Activated gamma-delta T cell treated with anti-CD3 and anti-CD28 coated beads, Interleukin-2, amount 50 U/mL, for 16 hours (primary cell): ENCODE data around the gene ZBTB12.
"Not testable (repeated sequence)": the region's sequence is repeated elsewhere in the genome, so short reads cannot be mapped to it uniquely, and the experiment has no call there.

Experiments used
- DNase-seq: peaks from one replicate; pipeline ENCODE4 v3.0.0-alpha.2; 2020; ENCODE audit warnings: low read depth

Gene ZBTB12, protein sequence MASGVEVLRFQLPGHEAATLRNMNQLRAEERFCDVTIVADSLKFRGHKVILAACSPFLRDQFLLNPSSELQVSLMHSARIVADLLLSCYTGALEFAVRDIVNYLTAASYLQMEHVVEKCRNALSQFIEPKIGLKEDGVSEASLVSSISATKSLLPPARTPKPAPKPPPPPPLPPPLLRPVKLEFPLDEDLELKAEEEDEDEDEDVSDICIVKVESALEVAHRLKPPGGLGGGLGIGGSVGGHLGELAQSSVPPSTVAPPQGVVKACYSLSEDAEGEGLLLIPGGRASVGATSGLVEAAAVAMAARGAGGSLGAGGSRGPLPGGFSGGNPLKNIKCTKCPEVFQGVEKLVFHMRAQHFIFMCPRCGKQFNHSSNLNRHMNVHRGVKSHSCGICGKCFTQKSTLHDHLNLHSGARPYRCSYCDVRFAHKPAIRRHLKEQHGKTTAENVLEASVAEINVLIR

DNA sequence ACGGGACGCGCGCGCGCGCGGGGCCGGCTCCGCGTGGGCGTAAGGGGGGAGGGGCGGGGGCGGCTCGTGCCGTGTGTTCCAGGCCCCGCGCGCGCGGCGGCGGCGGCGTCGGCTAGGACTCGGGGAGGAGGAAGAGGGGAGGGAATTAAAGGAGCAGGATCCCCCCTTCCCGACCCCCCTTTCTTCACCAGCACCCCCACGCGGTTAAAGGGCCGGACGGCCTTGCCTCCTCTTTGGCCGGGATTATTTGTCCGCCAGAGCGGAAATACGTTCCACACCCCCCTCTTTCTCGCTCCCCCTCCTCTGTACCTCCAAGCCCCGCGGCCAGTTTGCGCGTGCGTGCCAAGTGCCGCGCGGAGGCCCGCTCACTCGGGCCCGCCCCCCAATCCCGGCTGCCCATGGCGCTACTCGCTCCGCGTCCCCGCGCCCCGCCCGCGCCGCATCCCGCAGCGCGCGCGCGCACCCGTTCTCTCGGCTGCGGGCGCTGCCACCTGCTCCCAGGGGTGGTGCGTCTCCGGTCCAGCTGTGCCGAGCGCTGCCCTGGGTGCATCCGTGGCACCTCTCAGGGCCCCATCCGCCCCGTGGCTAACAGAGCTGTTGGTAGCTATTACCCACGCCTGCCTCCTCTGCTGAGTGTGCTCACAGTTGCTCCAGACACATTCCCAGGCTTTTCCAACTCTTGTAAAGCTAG lies at the start of gene ZBTB12:
Gene ZBTB12, minus strand, starts transcription at position 134 of the 691 bp plus-strand sequence. CDS start 781 bp downstream, outside the sequence.
- peak; percentile 73 for DNase-seq

DNA sequence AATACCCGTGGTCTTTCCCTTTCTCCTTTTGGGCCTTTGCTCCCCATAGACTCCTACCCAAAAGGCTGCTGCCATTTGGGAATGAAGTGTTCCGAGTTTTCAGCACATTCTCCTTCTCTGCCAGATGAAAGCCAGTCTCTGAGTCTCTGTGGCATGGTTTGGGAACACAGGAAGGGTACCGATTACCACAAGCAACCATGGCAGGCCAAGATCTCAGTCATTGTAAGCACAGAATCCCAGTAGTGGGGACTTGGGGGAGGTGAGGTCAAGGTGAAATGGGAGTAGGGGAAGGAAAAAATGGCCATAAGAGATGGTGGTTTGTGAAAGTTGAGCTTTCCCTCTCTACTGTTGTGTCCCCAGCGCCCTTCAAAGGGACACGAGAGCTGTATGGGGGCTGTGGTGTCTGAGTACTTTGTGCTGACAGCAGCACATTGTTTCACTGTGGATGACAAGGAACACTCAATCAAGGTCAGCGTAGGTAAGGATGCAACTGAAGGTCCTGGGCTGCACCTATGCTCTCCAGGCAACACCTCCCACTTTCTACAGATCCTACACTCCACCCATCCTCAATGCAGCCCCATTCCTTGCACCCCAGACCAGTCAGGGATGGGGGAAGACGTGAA lies 48.2 kb upstream of the ZBTB12 start:
- no peak for DNase-seq

DNA sequence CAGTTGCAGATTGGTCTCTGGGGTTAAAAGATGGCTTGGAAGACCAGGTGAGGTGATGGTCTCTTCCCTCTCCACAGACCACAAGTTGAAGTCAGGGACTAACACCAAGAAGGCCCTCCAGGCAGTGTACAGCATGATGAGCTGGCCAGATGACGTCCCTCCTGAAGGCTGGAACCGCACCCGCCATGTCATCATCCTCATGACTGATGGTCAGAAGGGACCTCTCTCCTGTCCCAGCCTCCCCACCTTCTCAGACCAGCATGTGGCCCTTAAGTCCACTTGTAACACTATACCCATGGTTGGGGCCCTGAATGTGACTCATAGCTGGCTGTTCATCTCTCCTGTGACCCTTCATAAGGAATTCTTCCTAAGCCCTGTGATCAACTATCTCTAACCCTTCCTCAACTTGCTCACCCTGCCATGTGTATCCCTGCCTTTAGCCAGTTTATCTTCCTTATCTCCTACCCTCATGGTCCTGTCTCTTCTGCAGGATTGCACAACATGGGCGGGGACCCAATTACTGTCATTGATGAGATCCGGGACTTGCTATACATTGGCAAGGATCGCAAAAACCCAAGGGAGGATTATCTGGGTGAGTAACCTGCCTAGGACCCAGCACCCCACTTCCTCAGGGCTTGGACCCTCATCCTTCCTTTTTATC lies 47.0 kb upstream of the ZBTB12 start:
- no peak for DNase-seq

DNA sequence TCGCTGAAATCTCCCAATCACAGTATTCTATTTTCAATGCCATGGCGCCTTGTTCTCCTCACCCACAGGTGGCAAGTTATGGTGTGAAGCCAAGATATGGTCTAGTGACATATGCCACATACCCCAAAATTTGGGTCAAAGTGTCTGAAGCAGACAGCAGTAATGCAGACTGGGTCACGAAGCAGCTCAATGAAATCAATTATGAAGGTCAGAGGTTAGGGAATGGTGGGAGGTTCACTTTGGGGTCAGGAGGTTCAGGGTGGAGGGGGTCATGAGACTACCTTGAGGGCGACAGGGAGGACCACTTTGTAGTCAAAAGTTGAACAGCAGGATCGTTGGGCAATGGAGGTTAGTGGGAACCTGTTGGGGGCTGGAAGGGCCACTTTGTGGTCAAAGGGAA lies 46.4 kb upstream of the ZBTB12 start:
- DNase-seq = no peak

DNA sequence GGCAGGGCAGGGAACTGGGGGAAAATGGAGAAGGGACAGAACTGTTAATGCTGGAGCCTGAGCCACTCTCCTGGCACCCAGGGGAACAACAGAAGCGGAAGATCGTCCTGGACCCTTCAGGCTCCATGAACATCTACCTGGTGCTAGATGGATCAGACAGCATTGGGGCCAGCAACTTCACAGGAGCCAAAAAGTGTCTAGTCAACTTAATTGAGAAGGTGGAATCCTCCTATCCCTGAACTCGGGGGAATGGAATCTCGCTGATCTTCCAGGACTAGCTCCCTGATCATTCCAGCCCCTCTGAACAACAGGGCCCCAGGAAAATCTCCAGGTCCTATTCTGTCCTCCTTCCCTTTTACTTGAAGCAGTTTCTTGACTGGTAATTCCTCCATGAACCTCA lies 46.0 kb upstream of the ZBTB12 start:
- DNase-seq = no peak

DNA sequence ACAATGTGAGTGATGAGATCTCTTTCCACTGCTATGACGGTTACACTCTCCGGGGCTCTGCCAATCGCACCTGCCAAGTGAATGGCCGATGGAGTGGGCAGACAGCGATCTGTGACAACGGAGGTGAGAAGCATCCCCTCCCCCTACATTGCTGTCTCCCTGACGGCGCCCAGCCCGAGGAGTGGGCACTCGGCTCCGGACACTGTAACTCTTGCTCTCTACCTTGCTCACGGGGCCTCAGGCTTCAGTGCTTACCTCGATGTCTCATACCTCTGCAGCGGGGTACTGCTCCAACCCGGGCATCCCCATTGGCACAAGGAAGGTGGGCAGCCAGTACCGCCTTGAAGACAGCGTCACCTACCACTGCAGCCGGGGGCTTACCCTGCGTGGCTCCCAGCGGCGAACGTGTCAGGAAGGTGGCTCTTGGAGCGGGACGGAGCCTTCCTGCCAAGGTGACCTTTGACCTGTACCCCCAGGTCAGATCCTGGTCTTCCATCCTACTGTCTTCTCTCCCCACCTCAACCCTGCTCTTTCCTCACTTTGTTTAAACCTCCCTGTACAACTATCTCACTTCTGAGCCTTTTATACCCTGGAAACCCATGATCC lies 45.3 kb upstream of the ZBTB12 start:
- no peak for DNase-seq

DNA sequence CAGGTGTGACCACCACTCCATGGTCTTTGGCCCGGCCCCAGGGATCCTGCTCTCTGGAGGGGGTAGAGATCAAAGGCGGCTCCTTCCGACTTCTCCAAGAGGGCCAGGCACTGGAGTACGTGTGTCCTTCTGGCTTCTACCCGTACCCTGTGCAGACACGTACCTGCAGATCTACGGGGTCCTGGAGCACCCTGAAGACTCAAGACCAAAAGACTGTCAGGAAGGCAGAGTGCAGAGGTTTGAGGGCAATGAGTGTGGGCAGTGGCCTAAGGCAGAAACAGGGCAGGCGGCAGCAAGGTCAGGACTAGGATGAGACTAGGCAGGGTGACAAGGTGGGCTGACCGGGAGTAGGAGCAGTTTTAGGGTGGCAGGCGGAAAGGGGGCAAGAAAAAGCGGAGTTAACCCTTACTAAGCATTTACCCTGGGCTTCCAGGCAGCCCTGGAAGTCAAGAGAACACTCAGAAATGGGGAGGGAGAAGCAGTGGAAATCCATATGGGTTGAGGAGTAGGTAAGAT lies 44.5 kb upstream of the ZBTB12 start:
- DNase-seq = no peak

DNA sequence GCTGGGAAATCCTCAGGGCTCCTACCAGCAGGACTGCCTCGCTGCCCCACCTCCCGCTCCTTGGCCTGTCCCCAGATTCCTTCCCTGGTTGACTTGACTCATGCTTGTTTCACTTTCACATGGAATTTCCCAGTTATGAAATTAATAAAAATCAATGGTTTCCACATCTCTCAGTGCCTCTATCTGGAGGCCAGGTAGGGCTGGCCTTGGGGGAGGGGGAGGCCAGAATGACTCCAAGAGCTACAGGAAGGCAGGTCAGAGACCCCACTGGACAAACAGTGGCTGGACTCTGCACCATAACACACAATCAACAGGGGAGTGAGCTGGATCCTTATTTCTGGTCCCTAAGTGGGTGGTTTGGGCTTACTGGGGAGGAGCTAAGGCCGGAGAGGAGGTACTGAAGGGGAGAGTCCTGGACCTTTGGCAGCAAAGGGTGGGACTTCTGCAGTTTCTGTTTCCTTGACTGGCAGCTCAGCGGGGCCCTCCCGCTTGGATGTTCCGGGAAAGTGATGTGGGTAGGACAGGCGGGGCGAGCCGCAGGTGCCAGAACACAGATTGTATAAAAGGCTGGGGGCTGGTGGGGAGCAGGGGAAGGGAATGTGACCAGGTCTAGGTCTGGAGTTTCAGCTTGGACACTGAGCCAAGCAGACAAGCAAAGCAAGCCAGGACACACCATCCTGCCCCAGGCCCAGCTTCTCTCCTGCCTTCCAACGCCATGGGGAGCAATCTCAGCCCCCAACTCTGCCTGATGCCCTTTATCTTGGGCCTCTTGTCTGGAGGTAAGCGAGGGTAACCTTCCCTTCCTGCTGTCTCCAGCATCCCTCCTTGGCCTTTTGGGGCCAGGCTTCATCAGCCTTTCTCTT lies 43.9 kb upstream of the ZBTB12 start, which contains the start of gene CFB:
Gene CFB, plus strand, starts transcription at position 589 of the 863 bp plus-strand sequence. Its CDS starts 127 bp downstream, at position 716.
- no peak for DNase-seq

DNA sequence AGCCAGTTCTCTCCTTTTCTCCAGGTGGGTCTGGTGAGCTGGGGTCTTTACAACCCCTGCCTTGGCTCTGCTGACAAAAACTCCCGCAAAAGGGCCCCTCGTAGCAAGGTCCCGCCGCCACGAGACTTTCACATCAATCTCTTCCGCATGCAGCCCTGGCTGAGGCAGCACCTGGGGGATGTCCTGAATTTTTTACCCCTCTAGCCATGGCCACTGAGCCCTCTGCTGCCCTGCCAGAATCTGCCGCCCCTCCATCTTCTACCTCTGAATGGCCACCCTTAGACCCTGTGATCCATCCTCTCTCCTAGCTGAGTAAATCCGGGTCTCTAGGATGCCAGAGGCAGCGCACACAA lies 43.2 kb upstream of the ZBTB12 start:
- DNase-seq = no peak

DNA sequence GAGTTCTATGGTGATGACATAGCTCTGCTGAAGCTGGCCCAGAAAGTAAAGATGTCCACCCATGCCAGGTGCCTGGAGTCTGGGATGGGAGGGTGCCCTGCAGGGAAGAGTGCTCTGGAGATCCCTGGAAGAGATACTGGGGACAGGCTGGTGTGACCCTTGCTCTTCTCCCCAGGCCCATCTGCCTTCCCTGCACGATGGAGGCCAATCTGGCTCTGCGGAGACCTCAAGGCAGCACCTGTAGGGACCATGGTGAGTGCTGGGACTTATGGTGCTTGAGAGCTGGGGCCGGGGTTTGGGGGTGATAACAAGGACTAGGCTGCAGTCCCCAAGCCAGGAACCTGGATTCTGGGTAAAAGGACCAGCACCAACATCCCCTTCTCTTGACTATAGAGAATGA lies 41.9 kb upstream of the ZBTB12 start:
- no peak for DNase-seq

DNA sequence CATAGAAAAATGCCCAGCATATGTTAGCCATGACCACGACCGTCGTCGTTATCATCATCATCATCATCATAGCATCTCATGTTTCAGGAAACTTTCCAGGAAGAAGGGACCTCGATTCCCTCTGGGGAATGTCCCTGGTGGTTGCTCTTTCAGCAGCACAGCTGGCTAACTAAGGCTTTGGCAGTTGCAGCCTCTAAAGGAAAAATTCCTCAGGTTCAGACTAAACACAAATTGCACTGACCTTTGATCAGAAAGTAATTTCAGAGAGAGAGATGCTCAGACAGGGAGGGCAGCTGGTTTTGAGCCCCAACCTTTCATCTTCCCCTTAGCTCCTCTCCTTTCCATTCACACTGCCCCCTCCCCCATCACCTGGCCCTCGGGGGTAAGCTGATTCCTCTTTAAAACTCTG lies 38.4 kb upstream of the ZBTB12 start:
- DNase-seq = no peak

DNA sequence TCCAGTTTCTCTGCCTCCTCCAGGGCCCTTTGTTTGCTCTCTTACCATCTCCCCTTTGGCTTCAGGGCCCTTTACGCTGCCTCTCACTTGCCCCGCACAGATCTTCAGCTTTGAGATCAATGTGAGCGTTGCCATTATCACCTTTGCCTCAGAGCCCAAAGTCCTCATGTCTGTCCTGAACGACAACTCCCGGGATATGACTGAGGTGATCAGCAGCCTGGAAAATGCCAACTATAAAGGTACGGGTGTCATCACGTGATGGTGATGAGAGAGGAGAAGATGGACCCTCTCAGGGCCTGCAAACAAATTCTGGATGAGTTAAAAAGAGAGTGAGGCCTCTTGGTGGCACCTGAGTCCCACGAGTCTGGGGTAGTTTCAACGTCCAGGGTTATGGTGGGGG lies 33.9 kb upstream of the ZBTB12 start:
- no peak for DNase-seq

DNA sequence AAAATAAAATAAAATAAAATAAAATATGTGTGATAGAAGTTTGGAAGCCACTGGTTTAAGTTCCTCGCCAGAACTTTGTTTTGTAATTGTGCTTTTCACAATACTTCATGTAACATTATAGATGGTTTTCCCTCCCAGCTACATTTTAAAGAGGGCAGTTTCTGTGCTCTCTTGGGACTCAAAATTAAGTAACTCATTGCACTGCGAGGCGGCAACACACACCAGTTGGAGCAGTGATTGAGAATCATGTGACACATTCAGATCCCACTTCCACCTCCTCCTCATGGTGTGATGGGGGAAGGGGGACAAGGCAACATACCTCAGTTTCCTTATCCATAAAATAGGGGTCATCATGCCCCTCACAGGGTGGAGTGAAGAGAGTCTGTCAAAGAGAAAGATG lies 33.1 kb upstream of the ZBTB12 start:
- no peak for DNase-seq

DNA sequence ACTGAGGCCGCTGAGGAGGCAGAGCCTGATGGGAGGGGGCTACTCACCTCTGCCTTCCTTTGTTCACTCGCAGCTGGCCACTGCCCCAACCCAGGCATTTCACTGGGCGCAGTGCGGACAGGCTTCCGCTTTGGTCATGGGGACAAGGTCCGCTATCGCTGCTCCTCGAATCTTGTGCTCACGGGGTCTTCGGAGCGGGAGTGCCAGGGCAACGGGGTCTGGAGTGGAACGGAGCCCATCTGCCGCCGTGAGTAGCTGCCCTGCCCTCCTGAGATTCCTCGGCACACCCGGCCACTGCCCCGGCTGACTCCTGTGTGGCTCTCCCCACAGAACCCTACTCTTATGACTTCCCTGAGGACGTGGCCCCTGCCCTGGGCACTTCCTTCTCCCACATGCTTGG lies 31.7 kb upstream of the ZBTB12 start:
- DNase-seq = no peak

DNA sequence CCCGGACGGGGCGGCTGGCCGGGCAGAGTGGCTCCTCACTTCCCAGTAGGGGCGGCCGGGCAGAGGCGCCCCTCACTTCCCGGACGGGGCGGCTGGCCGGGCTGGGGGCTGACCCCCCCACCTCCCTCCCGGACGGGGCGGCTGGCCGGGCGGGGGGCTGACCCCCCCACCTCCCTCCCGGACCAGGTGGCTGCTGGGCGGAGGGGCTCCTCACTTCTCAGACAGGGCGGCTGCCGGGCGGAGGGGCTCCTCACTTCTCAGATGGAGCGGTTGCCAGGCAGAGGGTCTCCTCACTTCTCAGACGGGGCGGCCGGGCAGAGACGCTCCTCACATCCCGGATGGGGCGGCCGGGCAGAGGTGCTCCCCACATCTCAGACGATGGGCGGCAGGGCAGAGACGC lies 30.3 kb upstream of the ZBTB12 start:
- not testable (repeated sequence) for DNase-seq

DNA sequence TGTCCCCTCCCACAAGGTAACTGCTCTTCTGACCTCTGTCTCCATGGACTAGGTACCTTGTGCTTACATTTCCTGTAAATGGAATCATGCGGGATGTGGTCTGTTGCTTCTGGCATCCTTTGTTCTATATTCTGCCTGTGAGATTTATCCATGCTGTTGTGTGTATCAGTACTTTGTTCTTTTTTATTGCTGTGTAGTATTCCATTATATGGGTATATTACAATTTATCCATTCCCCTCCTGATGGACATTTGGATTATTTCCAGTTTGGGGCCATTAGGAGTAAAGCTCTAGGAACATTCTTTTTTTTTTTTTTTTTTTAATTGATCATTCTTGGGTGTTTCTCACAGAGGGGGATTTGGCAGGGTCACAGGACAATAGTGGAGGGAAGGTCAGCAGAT lies 29.1 kb upstream of the ZBTB12 start:
- DNase-seq = no peak

DNA sequence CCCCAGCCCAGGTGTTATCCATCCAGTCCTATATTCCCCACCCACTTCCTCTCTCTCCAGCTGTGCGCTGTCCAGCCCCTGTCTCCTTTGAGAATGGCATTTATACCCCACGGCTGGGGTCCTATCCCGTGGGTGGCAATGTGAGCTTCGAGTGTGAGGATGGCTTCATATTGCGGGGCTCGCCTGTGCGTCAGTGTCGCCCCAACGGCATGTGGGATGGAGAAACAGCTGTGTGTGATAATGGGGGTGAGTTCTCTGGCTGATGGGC lies 26.7 kb upstream of the ZBTB12 start:
- DNase-seq = no peak

DNA sequence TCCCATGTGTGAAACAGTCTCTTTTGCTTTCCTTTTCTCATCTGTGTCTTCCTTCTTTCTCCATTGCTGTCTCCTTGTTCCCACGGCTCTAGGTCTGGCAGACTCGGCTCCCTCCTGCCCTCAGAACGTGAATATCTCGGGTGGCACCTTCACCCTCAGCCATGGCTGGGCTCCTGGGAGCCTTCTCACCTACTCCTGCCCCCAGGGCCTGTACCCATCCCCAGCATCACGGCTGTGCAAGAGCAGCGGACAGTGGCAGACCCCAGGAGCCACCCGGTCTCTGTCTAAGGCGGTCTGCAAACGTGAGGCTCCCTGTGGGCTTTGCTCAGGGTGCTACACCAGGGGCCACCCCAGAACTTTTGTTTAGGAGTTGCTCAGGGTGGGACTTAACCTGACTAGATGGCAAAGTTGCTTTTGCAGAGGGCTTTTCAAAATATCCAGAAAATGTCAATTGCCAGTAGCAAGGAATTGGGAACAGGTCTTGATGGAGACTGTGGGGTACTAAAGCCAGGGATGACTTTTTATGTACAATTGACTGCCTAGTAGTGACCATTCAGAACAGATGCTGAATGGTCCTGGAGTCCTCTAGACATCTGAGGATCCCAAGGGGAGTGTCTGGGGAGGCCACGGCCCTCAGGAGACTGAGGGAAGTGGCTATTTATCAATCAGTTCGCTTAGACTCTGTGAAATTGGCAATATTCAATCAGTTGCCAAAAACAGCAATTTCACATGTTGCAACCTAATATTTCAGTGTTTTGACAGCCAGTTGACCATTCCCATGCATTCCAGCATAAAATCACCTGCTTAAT lies 26.2 kb upstream of the ZBTB12 start:
- DNase-seq = no peak

DNA sequence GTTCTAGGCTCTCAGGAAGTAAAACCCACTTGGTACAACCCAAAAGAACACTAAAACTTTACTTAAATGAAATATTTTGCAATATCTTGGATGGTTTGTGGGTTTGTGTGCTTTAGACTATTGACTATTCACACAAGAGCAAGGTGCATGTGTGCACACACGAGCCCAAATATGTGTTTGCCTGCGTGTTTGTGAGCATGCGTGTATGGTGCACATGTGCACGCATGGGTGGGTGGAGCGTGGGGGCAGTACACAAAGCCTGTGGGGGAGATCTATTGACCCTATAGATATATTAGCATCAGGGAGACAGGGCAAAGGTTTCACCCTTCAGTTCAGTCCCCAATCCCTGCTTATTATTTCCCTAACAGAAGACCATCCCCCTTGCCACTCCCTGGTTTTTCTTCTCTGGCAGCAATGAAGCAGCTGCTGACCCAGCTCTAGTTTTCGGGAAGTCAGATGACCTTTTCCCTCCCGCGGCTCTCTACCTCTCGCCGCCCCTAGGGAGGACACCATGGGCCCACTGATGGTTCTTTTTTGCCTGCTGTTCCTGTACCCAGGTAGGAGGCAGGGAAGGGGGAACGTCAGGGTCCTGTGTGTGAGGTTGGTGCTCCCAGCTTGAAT lies 25.5 kb upstream of the ZBTB12 start, which contains the start of gene C2:
Gene C2, plus strand, starts transcription at position 476 of the 621 bp plus-strand sequence. Its CDS starts 36 bp downstream, at position 512.
- DNase-seq = no peak

DNA sequence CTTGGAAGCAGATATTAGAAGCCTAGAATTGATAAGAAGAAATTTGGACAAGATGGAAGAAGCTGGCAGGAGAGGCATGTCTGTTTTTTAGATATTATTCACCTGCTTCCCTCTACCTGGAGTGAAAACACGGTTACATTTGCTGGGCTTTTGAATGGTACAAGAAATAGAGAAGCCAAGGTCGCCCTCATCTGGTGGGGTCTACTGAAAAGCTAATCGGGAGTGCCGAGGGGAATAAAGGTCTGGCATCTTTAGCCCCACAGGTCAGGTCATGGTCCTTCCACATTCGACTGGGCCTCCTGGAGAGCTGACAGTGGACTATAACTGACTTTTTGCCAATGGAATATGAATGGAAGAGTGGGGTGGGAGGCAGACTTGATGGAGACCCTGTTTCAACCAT lies 21.1 kb upstream of the ZBTB12 start:
- DNase-seq = no peak
